HepG2 (cell line): Measurements from ENCODE around the gene PDSS2. TPM values are rescaled to one million over a fixed set of nuclear protein-coding genes. Genes with fewer than 3 reads are reported as not detected.

ENCODE experiments used
- ARNT ChIP-seq: fragments of 450-650 bp; IDR thresholded peaks from 2 replicates; pipeline ENCODE4 v1.6.1; 2017
- FOXK1 ChIP-seq: sonication (generic); formaldehyde crosslinking; IDR thresholded peaks from 2 replicates; pipeline ENCODE4 v1.4.0; 2020; ENCODE audit warnings: low read depth, missing genetic modification reagents, borderline replicate concordance
- FOXK2 ChIP-seq: fragments of 450-650 bp; IDR thresholded peaks from 2 replicates; pipeline ENCODE4 v1.6.1; 2016
- GATAD1 ChIP-seq: IDR thresholded peaks from 2 replicates; pipeline ENCODE4 v1.6.1; 2016; ENCODE audit warnings: missing genetic modification reagents, missing compliant biosample characterization
- HCFC1 ChIP-seq: fragments of 150-350 bp; IDR thresholded peaks from 2 replicates; pipeline ENCODE4 v1.6.1; 2014; ENCODE audit warnings: low read depth, low read length
- HDAC2 ChIP-seq: sonication (generic); formaldehyde crosslinking; IDR thresholded peaks from 2 replicates; pipeline ENCODE4 v1.4.0; 2020; ENCODE audit warnings: missing genetic modification reagents
- HIVEP1 ChIP-seq: sonication (generic); formaldehyde crosslinking; IDR thresholded peaks from 2 replicates; pipeline ENCODE4 v1.4.0; 2020; ENCODE audit warnings: mild to moderate bottlenecking, missing genetic modification reagents
- HNF1A ChIP-seq, 2 experiments: sonication (generic) in 1 of 2; formaldehyde crosslinking in 1 of 2; IDR thresholded peaks; 2 replicates each; pipeline versions ENCODE4 v1.4.0 to v1.6.1; 2016 to 2020; ENCODE audit warnings: borderline replicate concordance in 1 of 2, low read depth in 1 of 2, mild to moderate bottlenecking in 1 of 2, missing genetic modification reagents in 1 of 2
- KLF13 ChIP-seq: sonication (generic); formaldehyde crosslinking; IDR thresholded peaks from 2 replicates; pipeline ENCODE4 v1.4.0; 2020; ENCODE audit warnings: mild to moderate bottlenecking, missing genetic modification reagents
- LCORL ChIP-seq, 2 experiments: fragments of 450-650 bp in 1 of 2; sonication (generic) in 1 of 2; formaldehyde crosslinking in 1 of 2; IDR thresholded peaks; 2 replicates each; pipeline versions ENCODE4 v1.5.0 to v1.6.1; 2017 to 2020; ENCODE audit warnings: antibody characterized with exemption in 1 of 2, missing genetic modification reagents in 1 of 2
- MED13 ChIP-seq: sonication (generic); formaldehyde crosslinking; IDR thresholded peaks from 2 replicates; pipeline ENCODE4 v1.5.0; 2020; ENCODE audit warnings: missing genetic modification reagents
- MTA3 ChIP-seq: sonication (generic); formaldehyde crosslinking; IDR thresholded peaks from 2 replicates; pipeline ENCODE4 v1.4.0; 2020; ENCODE audit warnings: missing genetic modification reagents
- MXD3 ChIP-seq: IDR thresholded peaks from 2 replicates; pipeline ENCODE4 v1.6.1; 2016; ENCODE audit warnings: mild to moderate bottlenecking, missing biosample characterization, missing genetic modification reagents
- PAX8 ChIP-seq: sonication (generic); formaldehyde crosslinking; IDR thresholded peaks from 2 replicates; pipeline ENCODE4 v1.8.0; 2022; ENCODE audit warnings: mild to moderate bottlenecking, missing genetic modification reagents, borderline replicate concordance
- REL ChIP-seq: sonication (generic); formaldehyde crosslinking; conservative IDR thresholded peaks from 2 replicates; pipeline ENCODE4 v1.8.0; 2022; ENCODE audit warnings: mild to moderate bottlenecking, missing genetic modification reagents, moderate library complexity
- RORA ChIP-seq: sonication (generic); formaldehyde crosslinking; IDR thresholded peaks from 2 replicates; pipeline ENCODE4 v1.5.0; 2020; ENCODE audit warnings: mild to moderate bottlenecking, missing genetic modification reagents, moderate library complexity
- RXRB ChIP-seq: IDR thresholded peaks from 2 replicates; pipeline ENCODE4 v1.6.1; 2016; ENCODE audit warnings: borderline replicate concordance, missing genetic modification reagents, missing compliant biosample characterization
- SSRP1 ChIP-seq: IDR thresholded peaks from 2 replicates; pipeline ENCODE4 v1.6.1; 2016; ENCODE audit warnings: control low read depth
- STAT6 ChIP-seq: sonication (generic); formaldehyde crosslinking; IDR thresholded peaks from 2 replicates; pipeline ENCODE4 v1.4.0; 2020; ENCODE audit warnings: missing genetic modification reagents, mild to moderate bottlenecking, borderline replicate concordance
- TMF1 ChIP-seq: sonication (generic); formaldehyde crosslinking; IDR thresholded peaks from 2 replicates; pipeline ENCODE4 v1.8.1; 2022; ENCODE audit warnings: low read depth, missing genetic modification reagents
- ZBTB7B ChIP-seq: sonication (generic); formaldehyde crosslinking; IDR thresholded peaks from 2 replicates; pipeline ENCODE4 v1.4.0; 2020; ENCODE audit warnings: missing genetic modification reagents
- ZNF350 ChIP-seq: sonication (generic); formaldehyde crosslinking; IDR thresholded peaks from 2 replicates; pipeline ENCODE4 v1.4.0; 2020; ENCODE audit warnings: mild to moderate bottlenecking, low read depth, missing genetic modification reagents, borderline replicate concordance
- ZNF543 ChIP-seq: sonication (generic); formaldehyde crosslinking; IDR thresholded peaks from 2 replicates; pipeline ENCODE4 v1.4.0; 2020; ENCODE audit warnings: mild to moderate bottlenecking, missing genetic modification reagents
- ZSCAN12 ChIP-seq: sonication (generic); formaldehyde crosslinking; IDR thresholded peaks from 2 replicates; pipeline ENCODE4 v1.9.0; 2021; ENCODE audit warnings: mild to moderate bottlenecking, missing genetic modification reagents
- ZSCAN20 ChIP-seq: sonication (generic); formaldehyde crosslinking; IDR thresholded peaks from 2 replicates; pipeline ENCODE4 v1.4.0; 2020; ENCODE audit warnings: missing genetic modification reagents, mild to moderate bottlenecking, borderline replicate concordance
- polyA plus RNA-seq, 8 experiments: library from polyadenylated mRNA; depleted of rRNA in 3 of 8; stranded (reverse) in 7 of 8; unstranded in 1 of 8; fragments of >200 nt; fragmentation: Illumina TruSeq in 4 of 8; extraction: Trizol in 4 of 8; gene quantifications; 2 replicates each; pipeline versions ENCODE4 v1.2.1 to v1.2.3, GENCODE V29; 2011 to 2016; ENCODE audit warnings: low read depth in 4 of 8, missing spikeins in 1 of 8, mixed read lengths in 1 of 8; ENCODE audit not compliant: insufficient read depth in 1 of 8
- total RNA-seq, 5 experiments: library from RNA; depleted of rRNA; stranded (reverse); fragments of >200 nt; fragmentation: Illumina TruSeq; extraction: Trizol; gene quantifications; 2 replicates each; pipeline ENCODE4 v1.2.3, GENCODE V29; 2016; ENCODE audit warnings: low read depth in 1 of 5

PDSS2 gene
- total and polyA plus RNA-seq, 2 of the 13 experiments (the other 11 are each of a cell fraction or from before 2014, with no cell fraction given), result 16.2 to 17.0 TPM

GRCh38 chr6:107115695-107116327 lies 343.6 kb downstream of the PDSS2 start (continued):
- peak; percentile 53; the same call in 1 of the 2 replicates for TF ChIP-seq ZSCAN20 (CRISPR knock-in tag)
- TF ChIP-seq REL (CRISPR knock-in tag), result no peak
- no peak for TF ChIP-seq ARNT
- peak; percentile 43; the same call in 1 of the 2 replicates for TF ChIP-seq MXD3 (CRISPR knock-in tag)
- TF ChIP-seq SSRP1 (CRISPR knock-in tag), result no peak
- no peak for TF ChIP-seq KLF13
- peak; percentile 77; the same call in 1 of the 2 replicates for TF ChIP-seq ZNF543 (CRISPR knock-in tag)
- TF ChIP-seq RORA (CRISPR knock-in tag), result no peak
- TF ChIP-seq HIVEP1 (CRISPR knock-in tag), result no peak
- TF ChIP-seq ZBTB7B (CRISPR knock-in tag), result peak; percentile 59; the same call in 1 of the 2 replicates
- TF ChIP-seq TMF1, result no peak
- no peak for TF ChIP-seq HNF1A (IDR thresholded peaks at IDR 0.05; ENCODE audit: low read depth)
- TF ChIP-seq HNF1A (CRISPR knock-in tag; IDR thresholded peaks at IDR 0.05; ENCODE audit: borderline replicate concordance), result peak; percentile 23; the same call in 1 of the 2 replicates
- TF ChIP-seq ZSCAN12 (CRISPR knock-in tag), result 0 out of 2 replicates have a peak, but pooled peaks have one; percentile 21
- TF ChIP-seq FOXK1 (CRISPR knock-in tag), result no peak
- no peak for TF ChIP-seq MED13 (CRISPR knock-in tag)
- no peak for TF ChIP-seq PAX8 (CRISPR knock-in tag)
- no peak for TF ChIP-seq FOXK2
- no peak; the same call in 1 of the 2 replicates for TF ChIP-seq ZNF350
- TF ChIP-seq MTA3, result no peak
- TF ChIP-seq STAT6, result no peak
- no peak for TF ChIP-seq RXRB (CRISPR knock-in tag)
- no peak for TF ChIP-seq LCORL (IDR thresholded peaks at IDR 0.05)
- TF ChIP-seq LCORL (CRISPR knock-in tag; IDR thresholded peaks at IDR 0.05), result peak; percentile 34; the same call in 1 of the 2 replicates
- no peak for TF ChIP-seq HCFC1
- no peak for TF ChIP-seq GATAD1 (CRISPR knock-in tag)
- no peak for TF ChIP-seq HDAC2 (CRISPR knock-in tag)
